Endodermal cell (in vitro differentiated cells): ENCODE measurements around the gene HOXA11. TPM values are rescaled to one million over a fixed set of nuclear protein-coding genes. Genes with fewer than 3 reads are reported as not detected.
A peak's percentile ranks its signal among the peaks of the same experiment; 100 is the strongest.

ENCODE experiments used
- DNase-seq: peaks from one replicate; pipeline ENCODE4 v3.0.0-alpha.2; 2017
- H3K27ac ChIP-seq: 2 replicates; pipeline ENCODE4 v1.5.1; 2013; ENCODE audit warnings: mild to moderate bottlenecking, low read depth, low read length, moderate library complexity
- H3K27me3 ChIP-seq: 2 replicates; pipeline ENCODE4 v1.6.1; 2013; ENCODE audit warnings: mild to moderate bottlenecking, low read length, moderate library complexity; ENCODE audit not compliant: insufficient read depth, control insufficient read depth, poor library complexity, severe bottlenecking
- H3K36me3 ChIP-seq: 2 replicates; pipeline ENCODE4 v1.7.0; 2013; ENCODE audit warnings: mild to moderate bottlenecking, low read length, moderate library complexity; ENCODE audit not compliant: control insufficient read depth, insufficient read depth
- H3K4me1 ChIP-seq: one replicate; pipeline ENCODE4 v1.7.0; 2013; ENCODE audit warnings: low read length; ENCODE audit not compliant: control insufficient read depth, insufficient read depth
- H3K4me3 ChIP-seq: 2 replicates; pipeline ENCODE4 v1.5.1; 2013; ENCODE audit warnings: mild to moderate bottlenecking, low read length, moderate library complexity
- H3K9ac ChIP-seq: 2 replicates; pipeline ENCODE4 v1.6.1; 2013; ENCODE audit warnings: mild to moderate bottlenecking, low read length, moderate library complexity; ENCODE audit not compliant: poor library complexity, severe bottlenecking; ENCODE audit errors: extremely low read depth
- H3K9me3 ChIP-seq: 2 replicates; pipeline ENCODE4 v1.6.1; 2013; ENCODE audit warnings: mild to moderate bottlenecking, low read length, moderate library complexity; ENCODE audit not compliant: control insufficient read depth
- H3K27ac Mint-ChIP-seq: 2 replicates; pipeline ENCODE4 v1.8.0; 2020; ENCODE audit warnings: mixed read lengths
- H3K27me3 Mint-ChIP-seq: 2 replicates; pipeline ENCODE4 v1.8.0; 2021; ENCODE audit warnings: mild to moderate bottlenecking, mixed read lengths; ENCODE audit not compliant: insufficient read depth
- H3K36me3 Mint-ChIP-seq: 2 replicates; pipeline ENCODE4 v1.8.0; 2020; ENCODE audit warnings: low read depth, mixed read lengths
- H3K4me1 Mint-ChIP-seq: 2 replicates; pipeline ENCODE4 v1.8.0; 2020; ENCODE audit warnings: mixed read lengths
- H3K4me3 Mint-ChIP-seq: 2 replicates; pipeline ENCODE4 v1.8.0; 2020; ENCODE audit warnings: mild to moderate bottlenecking, moderate library complexity, mixed read lengths
- H3K9me3 Mint-ChIP-seq: 2 replicates; pipeline ENCODE4 v1.8.0; 2020; ENCODE audit warnings: mild to moderate bottlenecking, mixed read lengths
- CTCF ChIP-seq: fragments of 200-600 bp; sonication (generic); conservative IDR thresholded peaks from 2 replicates; pipeline ENCODE4 v1.5.0; 2021; ENCODE audit warnings: antibody characterized with exemption, mild to moderate bottlenecking
- WGBS, 2 experiments: methylation state at CpG; one replicate each; pipeline versions ENCODE4 v1.1.5 to v1.1.7; 2013; ENCODE audit warnings: missing lambda C conversion rate in 2 of 2, mixed read lengths in 1 of 2; ENCODE audit not compliant: insufficient coverage in 1 of 2, insufficient read length in 1 of 2; 5-methylcytosine and 5-hydroxymethylcytosine counted together
- total RNA-seq, 2 donors: library from RNA; stranded (reverse); fragmentation: NEBNext Ultra II Directional in 1 of 2; extraction: Animal tissue kit (Norgen Biotek cat#: 25700) in 1 of 2; gene quantifications; 2 replicates in 1 of 2; 3 replicates in 1 of 2; pipeline ENCODE4 v1.2.1, GENCODE V29; 2021

Gene HOXA11
- total RNA-seq, 2 donors from 2014 or later: not detected

DNA sequence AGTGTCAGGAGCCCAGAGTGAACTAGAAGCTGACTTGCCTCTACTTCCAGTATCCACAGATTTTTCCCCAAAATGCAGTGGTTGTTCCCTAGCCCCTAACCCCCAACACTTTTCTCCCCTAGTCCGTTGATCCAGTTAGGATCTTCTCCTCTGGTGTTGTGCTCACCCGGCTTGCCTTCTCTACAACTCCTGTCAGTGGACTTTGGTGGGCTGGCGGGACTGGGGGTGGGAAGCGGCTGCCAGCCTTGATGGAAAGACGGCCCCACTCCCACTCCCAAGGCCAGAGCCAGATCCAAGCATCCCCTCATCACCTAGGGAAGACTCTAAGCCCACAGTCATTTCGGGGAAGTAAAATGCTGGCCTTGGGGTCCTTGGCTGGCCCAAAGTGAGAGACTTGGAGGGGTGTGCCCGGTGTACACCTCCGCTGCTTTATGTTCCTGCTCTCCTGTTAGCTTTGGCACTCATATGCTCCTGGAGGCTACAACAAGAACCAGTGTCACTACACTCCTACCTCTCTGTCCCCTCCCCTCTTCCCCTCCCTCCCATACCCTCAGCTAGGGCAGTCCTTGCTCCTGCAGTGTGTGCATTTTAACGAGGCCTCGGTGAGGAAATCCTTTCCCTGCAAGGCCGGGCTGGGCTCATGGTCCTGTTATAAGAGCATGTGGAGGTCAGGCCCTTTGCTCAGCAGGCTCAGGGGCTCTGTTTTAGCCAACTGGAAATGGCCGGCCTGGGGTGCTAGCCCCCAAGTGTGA, 10.0 kb downstream of the HOXA11 start:
- H3K27me3 ChIP-seq: peaks cover 100% of the 10 kb centered on the region
- H3K9ac ChIP-seq: no peak overlapping the region
- no peak overlapping the region for H3K4me3 ChIP-seq
- no peaks in the 10 kb centered on the region for H3K36me3 ChIP-seq
- peaks cover 11% of the 10 kb centered on the region for H3K9me3 ChIP-seq
- peak; percentile 72 for DNase-seq
- WGBS, 2 experiments: 18 to 32% methylated on average over 8 to 12 of the region's 12 CpGs
- Mint-ChIP-seq H3K4me3 (no peak overlapping the region), H3K27ac (no peak overlapping the region), H3K27me3 (peaks cover 97% of the 10 kb centered on the region), H3K9me3 (peaks cover 6% of the 10 kb centered on the region), H3K36me3 (no peaks in the 10 kb centered on the region), H3K4me1 (peaks cover 10% of the 10 kb centered on the region)
- no peak overlapping the region for H3K27ac ChIP-seq
- TF ChIP-seq CTCF: no peak
- H3K4me1 ChIP-seq: peaks cover under 1% of the 10 kb centered on the region

- peaks cover 1% of the 10 kb centered on the region for H3K9me3 Mint-ChIP-seq
- Histone ChIP-seq H3K27ac (no peak within 1 kb of the TSS), H3K9me3 (peaks cover 11% of the 10 kb centered on the region), H3K36me3 (no peaks in the 10 kb centered on the region), H3K27me3 (peaks cover 100% of the 10 kb centered on the region), H3K4me3 (no peak within 1 kb of the TSS), H3K4me1 (no peaks in the 10 kb centered on the region), H3K9ac (no peak within 1 kb of the TSS)
- H3K36me3 Mint-ChIP-seq: no peaks in the 10 kb centered on the region
- peak; percentile 73 for DNase-seq
- no peak within 1 kb of the TSS for H3K4me3 Mint-ChIP-seq
- TF ChIP-seq CTCF: no peak
- H3K4me1 Mint-ChIP-seq: peaks cover 3% of the 10 kb centered on the region
- WGBS, 2 experiments: 8 to 10% methylated on average over 33 to 82 of the region's 82 CpGs
- H3K27me3 Mint-ChIP-seq: peaks cover 97% of the 10 kb centered on the region
- no peak within 1 kb of the TSS for H3K27ac Mint-ChIP-seq
Measured at GRCh38 chr7:27173956-27174873, 10.8 kb downstream of the HOXA11 start, which contains the start of gene HOXA10. Gene HOXA10, minus strand, starts transcription at chr7:27174320. Its CDS starts 14 bp downstream, at chr7:27174306.

DNA sequence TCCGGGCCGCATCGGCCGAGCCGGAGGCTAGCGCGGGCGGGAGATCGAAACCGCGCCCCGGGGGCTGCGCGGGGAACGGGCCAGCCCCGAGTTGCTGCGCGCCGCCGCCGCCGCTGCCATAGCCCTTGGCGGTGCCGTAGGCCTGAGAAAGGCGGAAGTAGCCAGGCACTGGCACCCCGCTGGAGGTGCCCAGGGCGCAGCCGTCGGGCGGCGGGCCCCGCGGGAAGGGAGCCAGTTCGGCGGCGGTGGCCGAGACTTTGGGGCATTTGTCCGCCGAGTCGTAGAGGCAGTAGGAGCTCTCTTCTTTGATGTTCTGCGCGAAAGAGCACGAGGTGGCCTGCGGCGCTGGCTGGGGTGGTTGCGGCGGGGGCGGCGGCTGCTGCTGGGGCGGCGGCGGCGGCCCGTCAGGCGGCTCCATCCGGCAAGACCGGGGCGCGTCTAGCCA, 11.5 kb downstream of the HOXA11 start:
- no peak overlapping the region for H3K4me3 ChIP-seq

More for the DNA sequence above, 11.5 kb downstream of the HOXA11 start:
- Mint-ChIP-seq H3K27me3 (peaks cover 97% of the 10 kb centered on the region), H3K4me1 (no peaks in the 10 kb centered on the region), H3K36me3 (no peaks in the 10 kb centered on the region), H3K27ac (no peak overlapping the region), H3K9me3 (peaks cover 1% of the 10 kb centered on the region), H3K4me3 (no peak overlapping the region)
- Histone ChIP-seq H3K4me1 (no peaks in the 10 kb centered on the region), H3K9me3 (peaks cover 11% of the 10 kb centered on the region), H3K27me3 (peaks cover 100% of the 10 kb centered on the region), H3K36me3 (no peaks in the 10 kb centered on the region), H3K27ac (no peak overlapping the region), H3K9ac (no peak overlapping the region)
- peak; percentile 68 for DNase-seq
- 2 to 3% methylated on average over 7 to 59 of the region's 59 CpGs for WGBS, 2 experiments
- no peak for TF ChIP-seq CTCF
